DND-41 (cell line): Measurements from ENCODE around the gene NGFR.

Experiments
- ATAC-seq: fragments of 200-7000 bp; cut with Tn5 transposase; 3 replicates; pipeline ENCODE4 v1.9.1; 2021; ENCODE audit warnings: low read depth; ENCODE audit not compliant: insufficient read depth
- DNase-seq: peaks from one replicate; pipeline ENCODE4 v3.0.0-alpha.2; 2020
- H2AFZ ChIP-seq: 2 replicates; pipeline ENCODE4 v1.6.0; 2012; ENCODE audit warnings: low read depth, low read length
- H3K27ac ChIP-seq: 2 replicates; pipeline ENCODE4 v1.5.1; 2012; ENCODE audit warnings: low read length, inconsistent platforms
- H3K27me3 ChIP-seq: fragments of 200-600 bp; sonication (generic); 2 replicates; pipeline ENCODE4 v1.6.0; 2012; ENCODE audit warnings: low read length, mild to moderate bottlenecking, inconsistent platforms; ENCODE audit not compliant: insufficient read depth, poor library complexity
- H3K36me3 ChIP-seq: 2 replicates; pipeline ENCODE4 v1.5.1; 2012; ENCODE audit warnings: low read length, inconsistent platforms; ENCODE audit not compliant: insufficient read depth
- H3K4me1 ChIP-seq: 2 replicates; pipeline ENCODE4 v1.5.1; 2012; ENCODE audit warnings: mild to moderate bottlenecking, low read length; ENCODE audit not compliant: insufficient read depth
- H3K4me2 ChIP-seq: 2 replicates; pipeline ENCODE4 v1.6.0; 2012; ENCODE audit warnings: mild to moderate bottlenecking, moderate library complexity, low read length, inconsistent platforms; ENCODE audit not compliant: insufficient read depth
- H3K4me3 ChIP-seq, 2 experiments: fragments of 200-600 bp in 1 of 2; shearing (Covaris generic) in 1 of 2; 2 replicates each; pipeline ENCODE4 v1.5.1; 2012 to 2016; ENCODE audit warnings: inconsistent platforms in 2 of 2, low read length in 2 of 2, mild to moderate bottlenecking in 2 of 2, low read depth in 1 of 2, moderate library complexity in 1 of 2
- H3K79me2 ChIP-seq: 2 replicates; pipeline ENCODE4 v1.6.0; 2012; ENCODE audit warnings: low read length, inconsistent platforms; ENCODE audit not compliant: insufficient read depth
- H3K9ac ChIP-seq: 2 replicates; pipeline ENCODE4 v1.6.0; 2012; ENCODE audit warnings: low read depth, mild to moderate bottlenecking, inconsistent platforms, low read length, moderate library complexity
- H3K9me3 ChIP-seq: 2 replicates; pipeline ENCODE4 v1.5.1; 2012; ENCODE audit warnings: low read length, moderate library complexity, mild to moderate bottlenecking, inconsistent platforms; ENCODE audit not compliant: insufficient read depth, severe bottlenecking
- H4K20me1 ChIP-seq: 2 replicates; pipeline ENCODE4 v1.6.0; 2012; ENCODE audit warnings: low read length; ENCODE audit not compliant: insufficient read depth
- CTCF ChIP-seq: IDR thresholded peaks from 2 replicates; pipeline ENCODE4 v1.5.1; 2012; ENCODE audit warnings: borderline replicate concordance, low read length, moderate library complexity, mild to moderate bottlenecking; ENCODE audit not compliant: poor library complexity, severe bottlenecking; ENCODE audit errors: extremely low read depth
- EZH2 ChIP-seq: IDR thresholded peaks from 3 replicates; pipeline ENCODE4 v1.6.1; 2012; ENCODE audit warnings: borderline replicate concordance, low read depth, mild to moderate bottlenecking, moderate library complexity, low read length, inconsistent platforms; ENCODE audit not compliant: severe bottlenecking

The NGFR gene

GRCh38 chr17:49491192-49491769, 3.8 kb upstream of the NGFR start:
- Histone ChIP-seq H2AFZ (no peak overlapping the region), H4K20me1 (peaks cover 11% of the 10 kb centered on the region), H3K4me3 (no peak overlapping the region), H3K27me3 (peaks cover 7% of the 10 kb centered on the region), H3K36me3 (no peaks in the 10 kb centered on the region), H3K27ac (no peak overlapping the region), H3K9me3 (no peaks in the 10 kb centered on the region), H3K9ac (no peak overlapping the region), H3K4me1 (peaks cover 16% of the 10 kb centered on the region), H3K79me2 (no peaks in the 10 kb centered on the region), H3K4me2 (no peak overlapping the region)
- DNase-seq (no peak), ATAC-seq (no peak)
- TF ChIP-seq EZH2 (no peak), CTCF (no peak)

DNA sequence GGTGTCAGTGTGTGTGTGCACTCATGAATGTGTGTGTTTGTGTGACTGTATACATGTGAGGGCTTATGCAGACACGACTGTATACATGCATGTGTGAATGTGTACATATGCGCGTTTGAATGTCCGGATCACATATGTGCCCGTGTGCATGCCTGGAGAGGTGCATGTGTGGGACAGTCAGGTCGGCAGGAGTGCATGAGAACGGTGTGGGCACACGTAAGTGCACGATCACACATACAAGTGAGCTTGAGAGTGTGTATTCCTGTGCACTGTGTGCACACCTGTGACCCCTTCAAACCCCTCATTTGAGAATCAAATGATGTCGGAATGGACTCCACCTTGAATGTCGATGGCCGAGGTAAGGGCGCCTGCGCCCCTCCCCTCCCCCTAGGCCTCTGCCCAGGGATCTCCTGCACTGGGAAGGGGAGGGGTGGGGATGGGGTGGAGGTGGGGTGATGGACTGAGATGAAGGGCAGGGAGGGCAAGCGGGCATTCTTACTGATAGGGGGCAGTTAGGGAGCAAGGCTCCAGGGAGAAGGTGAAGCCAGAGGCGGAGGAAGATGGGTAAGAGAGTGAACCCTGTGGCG, 601 bp upstream of the NGFR start:
- Histone ChIP-seq H3K9ac (no peak overlapping the region), H3K4me1 (peaks cover 16% of the 10 kb centered on the region), H2AFZ (0 out of 2 replicates have a peak overlapping the region, but pooled peaks have one; percentile 13), H4K20me1 (peaks cover 13% of the 10 kb centered on the region), H3K27me3 (peaks cover 4% of the 10 kb centered on the region), H3K9me3 (no peaks in the 10 kb centered on the region), H3K4me2 (peak overlapping the region; percentile 88), H3K27ac (no peak overlapping the region), H3K4me3 (peak overlapping the region in 1 of 2 experiments; percentile 39; a peak in 2 of 4 replicates), H3K79me2 (no peaks in the 10 kb centered on the region), H3K36me3 (no peaks in the 10 kb centered on the region)
- no peak; the same call in 1 of the 3 replicates for ATAC-seq
- TF ChIP-seq EZH2 (no peak), CTCF (no peak)
- DNase-seq = no peak

GRCh38 chr17:49495842-49496182, 719 bp downstream of the NGFR start:
- H2AFZ ChIP-seq = no peak overlapping the region; the same call in 1 of the 2 replicates
- no peak for ATAC-seq
- H3K4me3 ChIP-seq = peak overlapping the region; percentile 7 to 55; a peak in 3 of 4 replicates

More at GRCh38 chr17:49495842-49496182, 719 bp downstream of the NGFR start:
- H4K20me1 ChIP-seq = peaks cover 16% of the 10 kb centered on the region
- H3K9ac ChIP-seq = peak overlapping the region; percentile 45; the same call in 1 of the 2 replicates
- H3K27me3 ChIP-seq = peaks cover 9% of the 10 kb centered on the region
- peak overlapping the region; percentile 88 for H3K4me2 ChIP-seq
- H3K9me3 ChIP-seq = no peaks in the 10 kb centered on the region
- peaks cover 16% of the 10 kb centered on the region for H3K4me1 ChIP-seq
- no peaks in the 10 kb centered on the region for H3K79me2 ChIP-seq
- no peak for TF ChIP-seq CTCF
- TF ChIP-seq EZH2 = no peak
- H3K36me3 ChIP-seq = no peaks in the 10 kb centered on the region
- no peak for DNase-seq
- no peak overlapping the region for H3K27ac ChIP-seq
